Gastrocnemius medialis (tissue), 4 donors: ENCODE results near the gene PDCD2L. TPM values are rescaled to one million over a fixed set of nuclear protein-coding genes. Genes with fewer than 3 reads are reported as not detected.
A peak's percentile ranks its signal among the peaks of the same experiment; 100 is the strongest.

Experiments
- ATAC-seq, 2 donors: fragments of 150-250 bp; one replicate each; pipeline ENCODE4 v1.9.1; 2016
- DNase-seq, 2 donors: peaks; one replicate each; pipeline ENCODE4 v3.0.0-alpha.2; 2019
- H3K27ac ChIP-seq, 4 donors: fragments of 200-600 bp; sonication (generic); 1 replicate in 1 of 4; 2 replicates in 3 of 4; pipeline ENCODE4 v1.5.1; 2016 to 2018; ENCODE audit warnings: mild to moderate bottlenecking in 2 of 4, moderate library complexity in 1 of 4
- H3K27me3 ChIP-seq, 3 donors: fragments of 200-600 bp; sonication (generic) in 2 of 3; 1 replicate in 1 of 3; 2 replicates in 2 of 3; pipeline versions ENCODE4 v1.5.1 to v1.6.0; 2016 to 2019; ENCODE audit warnings: mild to moderate bottlenecking in 1 of 3, moderate library complexity in 1 of 3
- H3K36me3 ChIP-seq, 2 donors: fragments of 200-600 bp; sonication (generic) in 1 of 2; one replicate each; pipeline ENCODE4 v1.5.1; 2017 to 2018
- H3K4me1 ChIP-seq, 2 donors: fragments of 200-600 bp; sonication (generic) in 1 of 2; one replicate each; pipeline ENCODE4 v1.5.1; 2016 to 2017; ENCODE audit warnings: mild to moderate bottlenecking in 2 of 2
- H3K4me3 ChIP-seq, 4 donors: fragments of 200-600 bp; sonication (generic) in 3 of 4; 1 replicate in 1 of 4; 2 replicates in 3 of 4; pipeline ENCODE4 v1.5.1; 2016 to 2019; ENCODE audit warnings: mild to moderate bottlenecking in 2 of 4
- H3K9me3 ChIP-seq, 3 donors: fragments of 200-600 bp; sonication (generic) in 2 of 3; 1 replicate in 1 of 3; 2 replicates in 2 of 3; pipeline ENCODE4 v1.5.1; 2016 to 2019
- CTCF ChIP-seq, 5 experiments: fragments of 450-650 bp in 3 of 5; fragments of 200-600 bp in 2 of 5; sonication (generic) in 2 of 5; IDR thresholded peaks in 4 of 5; conservative IDR thresholded peaks in 1 of 5; 1 replicate in 4 of 5; 2 replicates in 1 of 5; pipeline ENCODE4 v1.5.1; 2016 to 2019; ENCODE audit warnings: antibody characterized with exemption in 5 of 5, mild to moderate bottlenecking in 3 of 5, moderate library complexity in 3 of 5
- POLR2A ChIP-seq, 2 donors: fragments of 450-650 bp; IDR thresholded peaks; one replicate each; pipeline ENCODE4 v1.6.1; 2017; ENCODE audit warnings: antibody characterized with exemption in 2 of 2, mild to moderate bottlenecking in 2 of 2, moderate library complexity in 2 of 2
- in situ Hi-C, 4 donors: fragments of 200-750 bp; cut with MboI; loops; one replicate each; pipeline versions ENCODE4 v1.15.0 to v1.8.0; 2017; ENCODE audit warnings: low sequenced_read_pairs in 4 of 4
- intact Hi-C: fragments of 100-400 bp; cut with DNase I; formaldehyde crosslinking; loops from one replicate; pipeline ENCODE4 v1.15.1; 2023; ENCODE audit warnings: low total_unique reads
- total RNA-seq, 4 donors: library from RNA; depleted of rRNA; stranded (reverse); fragments of >200 nt; gene quantifications; one replicate each; pipeline versions ENCODE4 v1.1.0 to v1.2.3, GENCODE V29; 2016

The PDCD2L gene
- total RNA-seq, 4 donors from 2014 or later, result 18.1 to 49.8 (median 25.1) TPM

- H3K27ac ChIP-seq, result peak overlapping the region; percentile 97 to 98 (median 98)
- intact Hi-C loops, result loop anchor here (10.0 kb wide), 1 partner anchor 178 kb away; the partner anchor contains the start of gene GARRE1
- H3K9me3 ChIP-seq, result no peaks in the 10 kb centered on the region
- H3K36me3 ChIP-seq, result peaks cover 5 to 40% of the 10 kb centered on the region in 2 donors
- peak; percentile 10 to 31 for DNase-seq
- peaks cover 46 to 48% of the 10 kb centered on the region in 2 donors for H3K4me1 ChIP-seq
- H3K27me3 ChIP-seq, result no peaks in the 10 kb centered on the region
- TF ChIP-seq CTCF (IDR thresholded peaks at IDR 0.05 in 4 of 5, conservative IDR thresholded peaks at IDR 0.05 in 1 of 5), result no peak
- peak in 1 of 2 donors; percentile 17 for TF ChIP-seq POLR2A (IDR thresholded peaks at IDR 0.05)
- no peak for ATAC-seq
- in situ Hi-C loops, result no loop called here
- H3K4me3 ChIP-seq, result no peak overlapping the region
These were observed 28.6 kb downstream of the PDCD2L start for GRCh38 chr19:34432797-34433196.

GRCh38 chr19:34436716-34437115 is 32.5 kb downstream of the PDCD2L start:
- in situ Hi-C loops (no loop called here), intact Hi-C loops (loop anchor here (10.0 kb wide), 1 partner anchor 182 kb away; the partner anchor contains the start of gene GARRE1)
- H3K4me3 ChIP-seq, result no peak overlapping the region
- no peak for ATAC-seq
- peak overlapping the region in 2 of 4 donors; percentile 22 to 25 for H3K27ac ChIP-seq
- H3K9me3 ChIP-seq, result no peaks in the 10 kb centered on the region
- TF ChIP-seq CTCF (IDR thresholded peaks at IDR 0.05 in 4 of 5, conservative IDR thresholded peaks at IDR 0.05 in 1 of 5) (no peak), POLR2A (IDR thresholded peaks at IDR 0.05) (no peak)
- peaks cover 5 to 76% of the 10 kb centered on the region in 2 donors for H3K36me3 ChIP-seq
- DNase-seq, result no peak
- peaks cover 21 to 23% of the 10 kb centered on the region in 2 donors for H3K4me1 ChIP-seq
- H3K27me3 ChIP-seq, result no peaks in the 10 kb centered on the region

- H3K27ac ChIP-seq, result peak overlapping the region in 3 of 4 donors; percentile 20 to 31 (median 30)
- ATAC-seq, result no peak
- TF ChIP-seq POLR2A (IDR thresholded peaks at IDR 0.05) (no peak), CTCF (IDR thresholded peaks at IDR 0.05 in 4 of 5, conservative IDR thresholded peaks at IDR 0.05 in 1 of 5) (no peak)
- H3K9me3 ChIP-seq, result no peaks in the 10 kb centered on the region
- H3K27me3 ChIP-seq, result no peaks in the 10 kb centered on the region
- peaks cover 5 to 94% of the 10 kb centered on the region in 2 donors for H3K36me3 ChIP-seq
- H3K4me3 ChIP-seq, result no peak overlapping the region
- intact Hi-C loops, result no loop called here
- no peak for DNase-seq
- in situ Hi-C loops, result no loop called here
- no peaks in the 10 kb centered on the region for H3K4me1 ChIP-seq
These were observed 44.0 kb downstream of the PDCD2L start for GRCh38 chr19:34448191-34448590.

DNA sequence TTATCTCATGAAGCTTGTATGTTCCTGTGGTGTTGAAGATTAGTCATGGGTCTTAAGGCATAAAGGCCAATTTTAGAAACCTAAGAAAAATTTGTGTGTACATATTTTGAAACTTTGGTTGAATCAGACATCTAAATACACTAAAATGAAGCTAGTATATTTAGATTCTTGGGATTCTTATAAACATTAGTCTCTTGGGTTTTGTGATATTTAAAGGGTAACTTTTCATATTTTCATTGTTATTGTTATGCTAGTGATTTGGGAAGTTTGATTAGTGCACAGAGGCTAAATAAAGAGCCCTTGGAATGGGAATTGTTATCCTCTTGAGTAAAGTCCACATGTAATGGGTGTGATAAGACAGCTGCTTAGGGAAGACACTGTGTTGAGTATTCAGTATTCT is 48.5 kb downstream of the PDCD2L start:
- TF ChIP-seq POLR2A (IDR thresholded peaks at IDR 0.05) (no peak), CTCF (IDR thresholded peaks at IDR 0.05 in 4 of 5, conservative IDR thresholded peaks at IDR 0.05 in 1 of 5) (no peak)
- intact Hi-C loops, result no loop called here
- H3K9me3 ChIP-seq, result no peaks in the 10 kb centered on the region
- H3K27ac ChIP-seq, result peak overlapping the region in 2 of 4 donors; percentile 3 to 45
- H3K4me3 ChIP-seq, result no peak overlapping the region
- H3K4me1 ChIP-seq, result peaks cover 5 to 10% of the 10 kb centered on the region in 2 donors
- no peaks in the 10 kb centered on the region for H3K27me3 ChIP-seq
- in situ Hi-C loops, result no loop called here
- peaks cover 0 to 74% of the 10 kb centered on the region in 2 donors for H3K36me3 ChIP-seq
- DNase-seq, result no peak
- ATAC-seq, result no peak

- no peak for ATAC-seq
- H3K36me3 ChIP-seq, result peaks cover 0 to 66% of the 10 kb centered on the region in 2 donors
- DNase-seq, result no peak
- H3K27ac ChIP-seq, result peak overlapping the region in 1 of 4 donors; percentile 45
- H3K4me1 ChIP-seq, result peaks cover 17% of the 10 kb centered on the region in 2 donors
- intact Hi-C loops (no loop called here), in situ Hi-C loops (no loop called here)
- H3K27me3 ChIP-seq, result no peaks in the 10 kb centered on the region
- no peak overlapping the region for H3K4me3 ChIP-seq
- no peaks in the 10 kb centered on the region for H3K9me3 ChIP-seq
- TF ChIP-seq CTCF (IDR thresholded peaks at IDR 0.05 in 4 of 5, conservative IDR thresholded peaks at IDR 0.05 in 1 of 5) (no peak), POLR2A (IDR thresholded peaks at IDR 0.05) (no peak)
These were observed 49.9 kb downstream of the PDCD2L start for GRCh38 chr19:34454091-34454490.
